Caco-2 (cell line): ENCODE results near the gene LRRC49. TPM values are rescaled to one million over a fixed set of nuclear protein-coding genes. Genes with fewer than 3 reads are reported as not detected.

Source experiments
- BruUV-seq: library from RNA; stranded (reverse); fragments of 400-500 nt; replicated peaks from 2 replicates; lab custom pipeline; 2021; lab: Mats Ljungman, UMichigan
- CTCF ChIA-PET: fragments of 300-600 bp; sonication (Branson Sonifier 250); formaldehyde crosslinking; loops from one replicate; lab custom pipeline; 2022; ENCODE audit warnings: antibody characterized with exemption; lab: Charles Lee
- POLR2A ChIA-PET: fragments of 300-600 bp; sonication (Branson Sonifier 250); formaldehyde crosslinking; loops from one replicate; lab custom pipeline; 2022; ENCODE audit warnings: antibody characterized with exemption; lab: Charles Lee
- DNase-seq, 2 experiments: peaks; one replicate each; pipeline versions ENCODE4 v3.0.0 to v3.0.0-alpha.2; 2020 to 2022
- H3K27me3 ChIP-seq: replicated peaks from 2 replicates; pipeline ENCODE4 v1.6.0; 2011; ENCODE audit warnings: low read length; ENCODE audit not compliant: control insufficient read depth, insufficient read depth
- H3K36me3 ChIP-seq: 2 replicates; pipeline ENCODE4 v1.5.1; 2011; ENCODE audit warnings: low read length; ENCODE audit not compliant: control insufficient read depth, insufficient read depth
- H3K4me1 ChIP-seq: fragments of 250-450 bp; sonication (Bioruptor Pico); 2 replicates; pipeline ENCODE4 v1.5.1; 2020; ENCODE audit warnings: mild to moderate bottlenecking
- H3K4me3 ChIP-seq: 2 replicates; pipeline ENCODE4 v1.5.1; 2011; ENCODE audit warnings: low read depth, mild to moderate bottlenecking, control low read depth, low read length
- H3K9me3 ChIP-seq: fragments of 250-450 bp; sonication (Bioruptor Pico); 2 replicates; pipeline ENCODE4 v1.5.1; 2020; ENCODE audit warnings: mild to moderate bottlenecking, moderate library complexity
- H3K27ac Mint-ChIP-seq: one replicate; pipeline ENCODE4 v1.8.0; 2022; ENCODE audit warnings: mixed read lengths; ENCODE audit not compliant: unreplicated experiment
- H3K27me3 Mint-ChIP-seq: one replicate; pipeline ENCODE4 v1.8.0; 2022; ENCODE audit warnings: mixed read lengths; ENCODE audit not compliant: insufficient read depth, unreplicated experiment
- H3K36me3 Mint-ChIP-seq: one replicate; pipeline ENCODE4 v1.8.0; 2022; ENCODE audit warnings: mild to moderate bottlenecking, mixed read lengths; ENCODE audit not compliant: insufficient read depth, unreplicated experiment
- H3K4me1 Mint-ChIP-seq: one replicate; pipeline ENCODE4 v1.8.0; 2022; ENCODE audit warnings: low read depth, mixed read lengths; ENCODE audit not compliant: unreplicated experiment
- H3K4me3 Mint-ChIP-seq: one replicate; pipeline ENCODE4 v1.8.0; 2022; ENCODE audit warnings: mild to moderate bottlenecking, moderate library complexity, mixed read lengths; ENCODE audit not compliant: unreplicated experiment
- H3K9me3 Mint-ChIP-seq: one replicate; pipeline ENCODE4 v1.8.0; 2022; ENCODE audit warnings: mixed read lengths; ENCODE audit not compliant: unreplicated experiment
- intact Hi-C: fragments of 100-400 bp; cut with micrococcal nuclease; formaldehyde crosslinking; loops from one replicate; pipeline ENCODE4 v1.10.0; 2022; ENCODE audit not compliant: unreplicated experiment
- total RNA-seq: library from RNA; stranded (reverse); gene quantifications from 2 replicates; pipeline ENCODE4 v1.2.3, GENCODE V29; 2022
- TF ChIP-seq, protein P1 (sequence below), 2 experiments: fragments of 200-600 bp in 1 of 2; IDR thresholded peaks; 1 replicate in 1 of 2; 2 replicates in 1 of 2; pipeline versions ENCODE4 v1.5.1 to v1.8.0; 2011 to 2022; ENCODE audit warnings: antibody characterized with exemption in 1 of 2, control low read depth in 1 of 2, inconsistent platforms in 1 of 2, low read depth in 1 of 2, low read length in 1 of 2, mild to moderate bottlenecking in 1 of 2, moderate library complexity in 1 of 2; ENCODE audit not compliant: insufficient read depth in 1 of 2, severe bottlenecking in 1 of 2, unreplicated experiment in 1 of 2

Gene LRRC49
- total RNA-seq, 1 experiment from 2014 or later = 0.82 TPM

DNA sequence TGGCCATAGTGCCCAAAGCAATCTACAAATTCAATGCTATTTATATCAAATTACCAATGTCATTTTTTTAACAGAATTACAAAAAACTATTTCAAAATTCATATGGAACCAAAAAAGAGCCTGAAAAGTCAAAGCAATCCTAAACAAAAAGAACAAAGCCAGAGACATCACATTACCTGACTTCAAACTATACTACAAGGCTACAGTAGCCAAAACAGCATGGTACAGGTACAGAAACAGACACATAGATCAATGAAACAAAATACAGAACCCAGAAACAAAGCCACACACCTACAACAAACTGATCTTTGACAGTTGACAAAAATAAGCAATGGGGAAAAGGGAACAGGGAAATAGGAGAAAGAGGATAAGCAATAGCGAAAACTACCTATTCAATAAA, 196.1 kb downstream of the LRRC49 start:
- CTCF ChIA-PET = no interaction called here
- TF ChIP-seq, protein P1, sequence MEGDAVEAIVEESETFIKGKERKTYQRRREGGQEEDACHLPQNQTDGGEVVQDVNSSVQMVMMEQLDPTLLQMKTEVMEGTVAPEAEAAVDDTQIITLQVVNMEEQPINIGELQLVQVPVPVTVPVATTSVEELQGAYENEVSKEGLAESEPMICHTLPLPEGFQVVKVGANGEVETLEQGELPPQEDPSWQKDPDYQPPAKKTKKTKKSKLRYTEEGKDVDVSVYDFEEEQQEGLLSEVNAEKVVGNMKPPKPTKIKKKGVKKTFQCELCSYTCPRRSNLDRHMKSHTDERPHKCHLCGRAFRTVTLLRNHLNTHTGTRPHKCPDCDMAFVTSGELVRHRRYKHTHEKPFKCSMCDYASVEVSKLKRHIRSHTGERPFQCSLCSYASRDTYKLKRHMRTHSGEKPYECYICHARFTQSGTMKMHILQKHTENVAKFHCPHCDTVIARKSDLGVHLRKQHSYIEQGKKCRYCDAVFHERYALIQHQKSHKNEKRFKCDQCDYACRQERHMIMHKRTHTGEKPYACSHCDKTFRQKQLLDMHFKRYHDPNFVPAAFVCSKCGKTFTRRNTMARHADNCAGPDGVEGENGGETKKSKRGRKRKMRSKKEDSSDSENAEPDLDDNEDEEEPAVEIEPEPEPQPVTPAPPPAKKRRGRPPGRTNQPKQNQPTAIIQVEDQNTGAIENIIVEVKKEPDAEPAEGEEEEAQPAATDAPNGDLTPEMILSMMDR (IDR thresholded peaks at IDR 0.05; ENCODE audit: insufficient read depth in 1 of 2, low read depth in 1 of 2, low read length in 1 of 2, severe bottlenecking in 1 of 2, unreplicated experiment in 1 of 2) = no peak
- peaks cover 9% of the 10 kb centered on the region for H3K9me3 Mint-ChIP-seq
- no peak overlapping the region for H3K4me3 Mint-ChIP-seq
- BruUV-seq = no TSS peak
- no peaks in the 10 kb centered on the region for H3K4me1 ChIP-seq
- no peaks in the 10 kb centered on the region for H3K27me3 ChIP-seq
- DNase-seq = no peak
- H3K4me3 ChIP-seq = no peak overlapping the region
- POLR2A ChIA-PET = no interaction called here
- H3K9me3 ChIP-seq = no peaks in the 10 kb centered on the region
- H3K4me1 Mint-ChIP-seq = no peaks in the 10 kb centered on the region
- H3K27ac Mint-ChIP-seq = no peak overlapping the region
- H3K36me3 ChIP-seq = no peaks in the 10 kb centered on the region
- H3K27me3 Mint-ChIP-seq = peaks cover 3% of the 10 kb centered on the region
- intact Hi-C loops = no loop called here
- H3K36me3 Mint-ChIP-seq = no peaks in the 10 kb centered on the region

DNA sequence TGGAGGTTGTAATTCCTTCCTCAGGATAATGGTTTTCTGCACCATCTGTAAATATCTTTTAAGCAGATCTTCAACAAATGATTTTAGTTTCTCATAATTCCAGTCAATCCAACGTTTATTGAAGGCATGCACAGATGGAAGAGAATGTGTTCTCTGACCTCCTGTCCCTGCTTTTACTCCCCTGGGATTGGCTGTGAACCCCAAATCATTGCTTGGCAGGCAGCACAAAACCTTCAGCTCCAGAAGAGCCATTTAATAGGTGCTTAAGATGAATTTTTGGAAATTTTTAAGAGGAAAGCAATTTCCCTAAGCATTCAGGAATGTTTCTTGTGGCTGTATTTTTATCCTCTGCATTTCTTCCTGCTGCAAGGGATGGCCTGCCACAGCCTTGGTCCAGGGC, 197.2 kb downstream of the LRRC49 start:
- no peaks in the 10 kb centered on the region for H3K9me3 ChIP-seq
- H3K36me3 Mint-ChIP-seq = no peaks in the 10 kb centered on the region
- H3K9me3 Mint-ChIP-seq = peaks cover 9% of the 10 kb centered on the region
- no peak overlapping the region for H3K4me3 ChIP-seq
- no TSS peak for BruUV-seq
- ChIA-PET CTCF (no interaction called here), POLR2A (no interaction called here)
- TF ChIP-seq, protein P1 (IDR thresholded peaks at IDR 0.05; ENCODE audit: insufficient read depth in 1 of 2, low read depth in 1 of 2, low read length in 1 of 2, severe bottlenecking in 1 of 2, unreplicated experiment in 1 of 2) = no peak
- intact Hi-C loops = no loop called here
- peaks cover 3% of the 10 kb centered on the region for H3K27me3 Mint-ChIP-seq
- no peaks in the 10 kb centered on the region for H3K4me1 ChIP-seq
- no peaks in the 10 kb centered on the region for H3K36me3 ChIP-seq
- no peaks in the 10 kb centered on the region for H3K27me3 ChIP-seq
- no peak overlapping the region for H3K4me3 Mint-ChIP-seq
- DNase-seq = no peak
- no peak overlapping the region for H3K27ac Mint-ChIP-seq
- no peaks in the 10 kb centered on the region for H3K4me1 Mint-ChIP-seq

DNA sequence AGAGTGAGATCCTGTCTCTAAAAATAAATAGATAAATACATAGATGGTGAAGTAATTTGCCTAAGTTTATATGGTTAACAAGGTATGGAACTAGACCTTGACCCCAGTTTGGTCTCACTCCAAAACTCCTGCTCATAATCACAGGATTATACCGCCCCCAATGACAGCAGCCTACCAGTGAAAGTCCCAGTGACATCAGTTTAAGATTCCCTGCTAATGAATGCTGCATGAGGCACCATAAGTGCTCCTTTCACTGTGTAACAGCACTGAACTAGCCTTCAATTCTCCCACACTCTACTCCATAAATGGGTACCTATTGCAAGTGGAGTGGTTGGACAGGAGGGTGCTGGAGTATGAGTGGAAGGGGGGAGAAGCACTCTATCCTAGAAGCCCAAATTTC, 199.0 kb downstream of the LRRC49 start:
- Mint-ChIP-seq H3K4me3 (no peak overlapping the region), H3K27me3 (peaks cover 3% of the 10 kb centered on the region), H3K9me3 (peaks cover 9% of the 10 kb centered on the region), H3K4me1 (no peaks in the 10 kb centered on the region), H3K27ac (no peak overlapping the region), H3K36me3 (no peaks in the 10 kb centered on the region)
- Histone ChIP-seq H3K9me3 (no peaks in the 10 kb centered on the region), H3K4me1 (no peaks in the 10 kb centered on the region), H3K27me3 (no peaks in the 10 kb centered on the region), H3K36me3 (no peaks in the 10 kb centered on the region), H3K4me3 (no peak overlapping the region)
- BruUV-seq = no TSS peak
- CTCF ChIA-PET = no interaction called here
- intact Hi-C loops = no loop called here
- DNase-seq = no peak
- POLR2A ChIA-PET = no interaction called here
- TF ChIP-seq, protein P1 (IDR thresholded peaks at IDR 0.05; ENCODE audit: insufficient read depth in 1 of 2, low read depth in 1 of 2, low read length in 1 of 2, severe bottlenecking in 1 of 2, unreplicated experiment in 1 of 2) = no peak
